Fibroblast of lung (primary cell): Measurements from ENCODE around the gene LRRC49. TPM values are rescaled to one million over a fixed set of nuclear protein-coding genes. Genes with fewer than 3 reads are reported as not detected.

Experiments used
- DNase-seq, 2 donors: peaks; one replicate each; pipeline versions ENCODE4 v3.0.0 to v3.0.0-alpha.2; 2010; ENCODE audit warnings: low read depth in 2 of 2
- H2AFZ ChIP-seq: 2 replicates; pipeline ENCODE4 v1.5.1; 2012; ENCODE audit warnings: low read length, control low read depth, inconsistent platforms
- H3K27ac ChIP-seq: 2 replicates; pipeline ENCODE4 v1.5.1; 2011; ENCODE audit warnings: low read length, control low read depth; ENCODE audit not compliant: insufficient read depth
- H3K27me3 ChIP-seq: 2 replicates; pipeline ENCODE4 v1.5.1; 2011; ENCODE audit warnings: mild to moderate bottlenecking, low read length; ENCODE audit not compliant: control insufficient read depth, insufficient read depth
- H3K36me3 ChIP-seq: 2 replicates; pipeline ENCODE4 v1.5.1; 2011; ENCODE audit warnings: low read length; ENCODE audit not compliant: control insufficient read depth, insufficient read depth
- H3K4me1 ChIP-seq: 2 replicates; pipeline ENCODE4 v1.5.1; 2011; ENCODE audit warnings: low read length; ENCODE audit not compliant: control insufficient read depth, insufficient read depth; ENCODE audit errors: extremely low read depth
- H3K4me2 ChIP-seq: 2 replicates; pipeline ENCODE4 v1.5.1; 2011; ENCODE audit warnings: low read length, control low read depth; ENCODE audit not compliant: insufficient read depth; ENCODE audit errors: extremely low read depth
- H3K4me3 ChIP-seq, 4 experiments: fragments of 200-600 bp in 1 of 4; sonication (generic) in 1 of 4; replicated peaks in 1 of 4; 2 replicates each; pipeline ENCODE4 v1.5.1; 2011 to 2016; ENCODE audit warnings: low read length in 4 of 4, low read depth in 3 of 4, mild to moderate bottlenecking in 3 of 4, control low read depth in 2 of 4, inconsistent platforms in 1 of 4, mixed read lengths in 1 of 4; ENCODE audit not compliant: insufficient read depth in 1 of 4; ENCODE audit errors: control extremely low read depth in 1 of 4
- H3K79me2 ChIP-seq: 2 replicates; pipeline ENCODE4 v1.5.1; 2012; ENCODE audit warnings: mild to moderate bottlenecking, low read length, inconsistent platforms; ENCODE audit not compliant: control insufficient read depth, insufficient read depth
- H3K9ac ChIP-seq: 2 replicates; pipeline ENCODE4 v1.5.1; 2011; ENCODE audit warnings: mild to moderate bottlenecking, low read length, control low read depth; ENCODE audit not compliant: insufficient read depth
- H3K9me3 ChIP-seq: 2 replicates; pipeline ENCODE4 v1.5.1; 2012; ENCODE audit warnings: low read depth, low read length; ENCODE audit not compliant: control insufficient read depth, insufficient read depth
- H4K20me1 ChIP-seq: 2 replicates; pipeline ENCODE4 v1.5.1; 2011; ENCODE audit warnings: low read length; ENCODE audit not compliant: control insufficient read depth, insufficient read depth; ENCODE audit errors: extremely low read depth
- EZH2 ChIP-seq: IDR thresholded peaks from 2 replicates; pipeline ENCODE4 v1.5.1; 2012; ENCODE audit warnings: low read length, control low read depth, mild to moderate bottlenecking; ENCODE audit errors: missing control alignments
- polyA plus RNA-seq, 2 donors: library from polyadenylated mRNA; depleted of rRNA in 1 of 2; stranded (reverse) in 1 of 2; unstranded in 1 of 2; fragments of >200 nt; gene quantifications; 2 replicates each; pipeline ENCODE4 v1.2.1, GENCODE V29; 2011 to 2012; ENCODE audit warnings: missing spikeins in 1 of 2
- total RNA-seq: library from RNA; depleted of rRNA; stranded (reverse); fragments of >200 nt; gene quantifications from 2 replicates; pipeline ENCODE4 v1.2.1, GENCODE V29; 2014
- TF ChIP-seq, protein P1 (sequence below), 2 donors: IDR thresholded peaks in 1 of 2; conservative IDR thresholded peaks in 1 of 2; 1 replicate in 1 of 2; 2 replicates in 1 of 2; pipeline ENCODE4 v1.5.1; 2011 to 2012; ENCODE audit warnings: low read length in 2 of 2, control low read depth in 1 of 2, inconsistent platforms in 1 of 2, low read depth in 1 of 2, mild to moderate bottlenecking in 1 of 2

The LRRC49 gene
- total and polyA plus RNA-seq, 2 donors (not counting 1 experiment from before 2014, with no cell fraction given): 10.0 to 31.5 TPM

DNA sequence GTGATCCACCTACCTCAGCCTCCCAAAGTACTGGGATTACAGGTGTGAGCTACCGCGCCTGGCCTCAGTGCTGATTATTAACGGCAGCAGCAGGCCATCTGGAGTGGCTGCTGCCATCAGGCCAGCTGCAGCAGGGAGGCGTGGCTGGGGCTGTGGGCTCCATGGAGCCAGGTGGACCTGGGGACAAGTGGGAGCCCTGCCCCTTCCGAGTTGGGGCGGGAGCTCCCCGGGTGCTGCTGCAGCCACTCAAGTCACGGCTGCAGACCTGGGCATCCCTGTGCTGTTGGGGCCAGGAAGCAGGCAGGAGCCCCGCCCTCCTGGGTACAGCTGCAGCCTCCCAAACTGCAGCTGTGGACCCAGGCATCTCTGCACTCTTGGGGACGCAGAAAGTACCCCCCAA, 23.9 kb downstream of the LRRC49 start:
- H4K20me1 ChIP-seq: no peaks in the 10 kb centered on the region
- no peaks in the 10 kb centered on the region for H3K9me3 ChIP-seq
- no peak overlapping the region for H3K27ac ChIP-seq
- no peak for DNase-seq
- H3K4me3 ChIP-seq: no peak overlapping the region
- TF ChIP-seq EZH2: no peak
- TF ChIP-seq, protein P1, sequence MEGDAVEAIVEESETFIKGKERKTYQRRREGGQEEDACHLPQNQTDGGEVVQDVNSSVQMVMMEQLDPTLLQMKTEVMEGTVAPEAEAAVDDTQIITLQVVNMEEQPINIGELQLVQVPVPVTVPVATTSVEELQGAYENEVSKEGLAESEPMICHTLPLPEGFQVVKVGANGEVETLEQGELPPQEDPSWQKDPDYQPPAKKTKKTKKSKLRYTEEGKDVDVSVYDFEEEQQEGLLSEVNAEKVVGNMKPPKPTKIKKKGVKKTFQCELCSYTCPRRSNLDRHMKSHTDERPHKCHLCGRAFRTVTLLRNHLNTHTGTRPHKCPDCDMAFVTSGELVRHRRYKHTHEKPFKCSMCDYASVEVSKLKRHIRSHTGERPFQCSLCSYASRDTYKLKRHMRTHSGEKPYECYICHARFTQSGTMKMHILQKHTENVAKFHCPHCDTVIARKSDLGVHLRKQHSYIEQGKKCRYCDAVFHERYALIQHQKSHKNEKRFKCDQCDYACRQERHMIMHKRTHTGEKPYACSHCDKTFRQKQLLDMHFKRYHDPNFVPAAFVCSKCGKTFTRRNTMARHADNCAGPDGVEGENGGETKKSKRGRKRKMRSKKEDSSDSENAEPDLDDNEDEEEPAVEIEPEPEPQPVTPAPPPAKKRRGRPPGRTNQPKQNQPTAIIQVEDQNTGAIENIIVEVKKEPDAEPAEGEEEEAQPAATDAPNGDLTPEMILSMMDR (conservative IDR thresholded peaks at IDR 0.05 in 1 of 2, IDR thresholded peaks at IDR 0.05 in 1 of 2; ENCODE audit: low read depth in 1 of 2, low read length in 2 of 2): no peak
- H3K27me3 ChIP-seq: no peaks in the 10 kb centered on the region
- H3K4me1 ChIP-seq: peaks cover 2% of the 10 kb centered on the region
- H3K79me2 ChIP-seq: no peaks in the 10 kb centered on the region
- H3K9ac ChIP-seq: no peak overlapping the region
- H3K36me3 ChIP-seq: no peaks in the 10 kb centered on the region
- no peak overlapping the region for H2AFZ ChIP-seq
- no peak overlapping the region for H3K4me2 ChIP-seq

DNA sequence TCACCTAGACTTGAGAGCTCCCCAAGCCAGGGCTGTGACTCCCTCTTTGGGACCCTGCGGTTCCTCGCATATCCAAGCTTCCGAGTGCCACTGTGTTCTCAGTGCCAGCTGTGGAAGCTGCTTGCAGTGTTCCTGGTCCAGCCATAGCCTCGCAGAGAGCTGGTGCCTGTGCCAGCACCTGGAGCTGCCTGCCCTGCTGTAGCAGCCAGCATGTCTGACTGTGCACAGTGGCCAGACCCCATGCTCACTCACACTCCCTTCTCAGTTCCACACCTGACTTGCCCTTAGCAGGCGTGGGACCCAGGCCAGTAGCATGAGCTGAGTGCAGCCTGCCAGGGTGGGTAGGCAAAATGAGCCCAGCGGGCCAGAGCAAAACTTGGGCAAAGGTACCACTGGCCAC, 25.3 kb downstream of the LRRC49 start:
- no peak for DNase-seq
- Histone ChIP-seq H3K4me3 (no peak overlapping the region), H3K79me2 (no peaks in the 10 kb centered on the region), H4K20me1 (no peaks in the 10 kb centered on the region), H2AFZ (no peak overlapping the region), H3K27ac (no peak overlapping the region), H3K9me3 (no peaks in the 10 kb centered on the region), H3K4me1 (peaks cover 2% of the 10 kb centered on the region), H3K4me2 (no peak overlapping the region), H3K27me3 (no peaks in the 10 kb centered on the region), H3K9ac (no peak overlapping the region), H3K36me3 (no peaks in the 10 kb centered on the region)
- TF ChIP-seq EZH2: no peak
- TF ChIP-seq, protein P1 (conservative IDR thresholded peaks at IDR 0.05 in 1 of 2, IDR thresholded peaks at IDR 0.05 in 1 of 2; ENCODE audit: low read depth in 1 of 2, low read length in 2 of 2): no peak

DNA sequence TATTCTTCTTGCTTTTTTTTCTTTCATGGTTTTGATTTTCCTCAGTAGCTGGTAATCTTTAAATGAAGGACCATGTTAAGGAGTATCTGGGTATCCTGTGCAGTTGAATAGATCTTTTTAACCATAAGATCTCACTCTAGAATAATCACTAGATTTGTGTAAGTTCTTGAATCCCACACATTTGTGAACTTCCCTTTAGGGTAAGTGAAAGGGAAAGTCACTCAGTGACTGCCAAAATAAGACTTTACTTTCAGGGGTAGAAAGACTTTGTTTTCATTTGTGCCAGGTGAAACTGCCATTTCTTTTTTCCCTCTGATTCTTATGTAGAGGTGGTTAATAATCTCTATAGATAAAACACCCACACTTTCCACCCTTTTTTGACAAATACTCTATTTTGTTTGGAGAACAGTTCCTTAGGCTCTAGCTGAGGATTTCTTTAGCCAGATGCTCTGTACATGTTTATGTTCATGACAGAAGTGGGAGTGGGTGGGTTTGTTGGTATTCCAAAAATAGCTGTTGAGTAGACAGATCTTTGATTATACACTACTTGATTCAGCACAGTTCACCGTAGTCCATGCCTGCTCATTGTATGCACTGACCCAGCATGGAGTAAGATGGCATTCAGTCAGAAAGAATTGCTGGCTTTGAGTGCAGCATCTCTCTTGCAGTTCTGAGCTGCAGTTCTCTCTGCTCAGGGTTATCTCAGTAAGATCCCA, 28.5 kb downstream of the LRRC49 start:
- Histone ChIP-seq H3K36me3 (no peaks in the 10 kb centered on the region), H3K27ac (no peak overlapping the region), H3K79me2 (no peaks in the 10 kb centered on the region), H3K27me3 (no peaks in the 10 kb centered on the region), H3K4me1 (peaks cover 2% of the 10 kb centered on the region), H4K20me1 (no peaks in the 10 kb centered on the region), H3K9ac (no peak overlapping the region), H3K9me3 (no peaks in the 10 kb centered on the region), H3K4me2 (peak overlapping the region; percentile 59), H2AFZ (peak overlapping the region; percentile 23), H3K4me3 (no peak overlapping the region)
- TF ChIP-seq, protein P1 (conservative IDR thresholded peaks at IDR 0.05 in 1 of 2, IDR thresholded peaks at IDR 0.05 in 1 of 2; ENCODE audit: low read depth in 1 of 2, low read length in 2 of 2): no peak
- no peak for TF ChIP-seq EZH2
- DNase-seq: peak; percentile 11 to 41
